ENCODE data around the gene GPBP1L1.

- TF ChIP-seq CTCF (conservative IDR thresholded peaks at IDR 0.05) (no peak), EZH2 (IDR thresholded peaks at IDR 0.05; ENCODE audit: low read depth) (no peak)
These were observed 82.1 kb downstream of the GPBP1L1 start for GRCh38 chr1:45604239-45604638.
